GM20000 (cell line): Measurements from ENCODE around the gene PANK4.

Source experiments
- DNase-seq: peaks from one replicate; pipeline ENCODE4 v3.0.0; 2012; ENCODE audit warnings: low spot score
- CTCF ChIP-seq: IDR thresholded peaks from 2 replicates; pipeline ENCODE4 v1.5.1; 2012; ENCODE audit warnings: mild to moderate bottlenecking, control low read depth; ENCODE audit errors: extremely low read depth, missing control alignments

The PANK4 gene

GRCh38 chr1:2495026-2495425 lies 31.4 kb downstream of the PANK4 start:
- no peak for DNase-seq
- TF ChIP-seq CTCF, result no peak

GRCh38 chr1:2494323-2494693 lies 32.1 kb downstream of the PANK4 start:
- DNase-seq, result no peak
- no peak for TF ChIP-seq CTCF

GRCh38 chr1:2493691-2494322 lies 32.6 kb downstream of the PANK4 start:
- TF ChIP-seq CTCF, result no peak
- DNase-seq, result no peak

GRCh38 chr1:2493218-2493617 lies 33.2 kb downstream of the PANK4 start:
- DNase-seq, result no peak
- no peak for TF ChIP-seq CTCF

GRCh38 chr1:2492091-2492490 lies 34.3 kb downstream of the PANK4 start:
- DNase-seq, result no peak
- TF ChIP-seq CTCF, result no peak

- DNase-seq, result no peak
Observed at GRCh38 chr1:2489615-2490014, 36.8 kb downstream of the PANK4 start.

GRCh38 chr1:2488688-2489087 lies 37.7 kb downstream of the PANK4 start:
- no peak for TF ChIP-seq CTCF
- no peak for DNase-seq

More at GRCh38 chr1:2489615-2490014, 36.8 kb downstream of the PANK4 start:
- TF ChIP-seq CTCF, result no peak
